NB4 (cell line): ENCODE results near the gene ESPL1.

Source experiments
- DNase-seq: peaks from one replicate; pipeline ENCODE4 v3.0.0; 2010; ENCODE audit warnings: low read depth
- H3K4me3 ChIP-seq: one replicate; pipeline ENCODE4 v1.5.1; 2011; ENCODE audit warnings: mild to moderate bottlenecking, low read depth, low read length, moderate library complexity
- MYC ChIP-seq: IDR thresholded peaks from 2 replicates; pipeline ENCODE4 v1.6.1; 2011; ENCODE audit warnings: low read depth, low read length
- POLR2A ChIP-seq: IDR thresholded peaks from 2 replicates; pipeline ENCODE4 v1.6.1; 2011; ENCODE audit warnings: mild to moderate bottlenecking; ENCODE audit not compliant: insufficient read length; ENCODE audit errors: extremely low read depth
- TF ChIP-seq, protein P1 (sequence below): IDR thresholded peaks from 2 replicates; pipeline ENCODE4 v1.6.1; 2011; ENCODE audit warnings: low read depth, low read length
- TF ChIP-seq, protein P2 (sequence below): IDR thresholded peaks from one replicate; pipeline ENCODE4 v1.5.1; 2012; ENCODE audit warnings: low read depth, low read length

The ESPL1 gene

DNA sequence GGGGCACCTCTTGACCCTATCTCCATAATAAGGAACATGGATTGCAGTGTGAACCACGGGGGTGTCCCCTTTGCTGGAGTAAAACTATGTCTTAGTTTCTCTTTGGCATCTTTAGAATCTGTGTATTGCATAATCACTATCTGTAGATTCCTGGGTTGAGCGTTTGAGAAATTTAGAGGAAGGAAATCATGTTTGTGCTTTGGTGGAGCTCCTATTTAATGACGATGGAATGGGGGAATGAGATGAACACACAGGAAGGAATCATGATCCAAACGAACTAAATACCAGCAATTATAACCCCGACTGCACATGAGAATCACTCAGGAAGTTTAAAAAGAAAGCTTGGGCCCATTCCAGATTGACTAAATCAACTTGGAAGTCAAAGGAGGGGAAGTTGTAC is 30.1 kb downstream of the ESPL1 start:
- peak overlapping the region; percentile 14 for H3K4me3 ChIP-seq
- TF ChIP-seq MYC (no peak), POLR2A (no peak)
- TF ChIP-seq, protein P1, sequence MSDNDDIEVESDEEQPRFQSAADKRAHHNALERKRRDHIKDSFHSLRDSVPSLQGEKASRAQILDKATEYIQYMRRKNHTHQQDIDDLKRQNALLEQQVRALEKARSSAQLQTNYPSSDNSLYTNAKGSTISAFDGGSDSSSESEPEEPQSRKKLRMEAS, result no peak
- TF ChIP-seq, protein P2, sequence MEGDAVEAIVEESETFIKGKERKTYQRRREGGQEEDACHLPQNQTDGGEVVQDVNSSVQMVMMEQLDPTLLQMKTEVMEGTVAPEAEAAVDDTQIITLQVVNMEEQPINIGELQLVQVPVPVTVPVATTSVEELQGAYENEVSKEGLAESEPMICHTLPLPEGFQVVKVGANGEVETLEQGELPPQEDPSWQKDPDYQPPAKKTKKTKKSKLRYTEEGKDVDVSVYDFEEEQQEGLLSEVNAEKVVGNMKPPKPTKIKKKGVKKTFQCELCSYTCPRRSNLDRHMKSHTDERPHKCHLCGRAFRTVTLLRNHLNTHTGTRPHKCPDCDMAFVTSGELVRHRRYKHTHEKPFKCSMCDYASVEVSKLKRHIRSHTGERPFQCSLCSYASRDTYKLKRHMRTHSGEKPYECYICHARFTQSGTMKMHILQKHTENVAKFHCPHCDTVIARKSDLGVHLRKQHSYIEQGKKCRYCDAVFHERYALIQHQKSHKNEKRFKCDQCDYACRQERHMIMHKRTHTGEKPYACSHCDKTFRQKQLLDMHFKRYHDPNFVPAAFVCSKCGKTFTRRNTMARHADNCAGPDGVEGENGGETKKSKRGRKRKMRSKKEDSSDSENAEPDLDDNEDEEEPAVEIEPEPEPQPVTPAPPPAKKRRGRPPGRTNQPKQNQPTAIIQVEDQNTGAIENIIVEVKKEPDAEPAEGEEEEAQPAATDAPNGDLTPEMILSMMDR, result no peak
- DNase-seq, result peak; percentile 41

DNA sequence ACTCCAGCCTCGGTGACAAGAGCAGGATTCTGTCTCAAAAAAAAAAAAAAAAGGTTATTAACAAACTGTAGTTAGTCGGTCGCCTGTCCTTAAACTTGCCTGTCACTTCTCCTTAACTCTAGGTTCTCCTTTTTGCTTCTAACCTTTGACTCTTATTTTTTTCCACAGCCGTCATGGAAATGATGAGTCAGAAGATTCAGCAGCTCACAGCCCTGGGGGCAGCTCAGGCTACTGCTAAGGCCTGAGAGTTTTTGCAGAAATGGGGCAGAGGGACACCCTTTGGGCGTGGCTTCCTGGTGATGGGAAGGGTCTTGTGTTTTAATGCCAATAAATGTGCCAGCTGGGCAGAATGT is 31.0 kb downstream of the ESPL1 start:
- TF ChIP-seq, protein P2, result no peak
- TF ChIP-seq, protein P1, result no peak
- TF ChIP-seq POLR2A, result no peak
- no peak for TF ChIP-seq MYC
- peak; percentile 92 for DNase-seq
- peak overlapping the region; percentile 93 for H3K4me3 ChIP-seq

DNA sequence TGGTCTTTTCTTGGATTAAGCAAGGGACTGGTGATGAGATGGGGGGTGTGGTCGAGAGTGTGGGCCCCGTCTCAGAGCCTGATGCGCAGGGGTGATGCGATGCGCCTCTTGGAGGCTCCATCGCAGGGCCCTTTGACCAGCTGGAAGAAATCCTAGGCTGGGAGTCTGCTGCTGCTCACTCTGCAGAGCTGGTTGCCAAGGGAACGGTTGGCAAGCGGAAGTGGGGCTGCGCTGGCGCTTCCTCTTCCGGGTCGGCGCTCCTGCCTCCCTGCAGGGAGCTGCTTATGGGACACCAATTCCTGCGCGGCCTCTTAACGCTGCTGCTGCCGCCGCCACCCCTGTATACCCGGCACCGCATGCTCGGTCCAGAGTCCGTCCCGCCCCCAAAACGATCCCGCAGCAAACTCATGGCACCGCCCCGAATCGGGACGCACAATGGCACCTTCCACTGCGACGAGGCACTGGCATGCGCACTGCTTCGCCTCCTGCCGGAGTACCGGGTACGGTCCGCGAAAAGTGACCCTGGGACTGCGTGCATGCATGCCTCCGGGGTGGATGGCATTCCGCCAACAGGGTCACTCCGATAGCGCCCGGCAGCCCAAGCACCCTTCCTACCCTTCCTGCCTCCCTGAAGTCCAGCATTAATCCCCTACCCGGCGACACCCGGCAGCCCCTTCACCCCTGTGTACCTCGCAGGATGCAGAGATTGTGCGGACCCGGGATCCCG is 31.5 kb downstream of the ESPL1 start, which contains the start of gene MYG1:
Gene MYG1 (plus strand): TSS at position 242 of the 727 bp plus-strand sequence. CDS start 43 bp downstream, at position 285.
- peak; percentile 95 for DNase-seq
- peak; percentile 80 for TF ChIP-seq POLR2A
- TF ChIP-seq, protein P1, result peak; percentile 53
- peak; percentile 62; the same call in 1 of the 2 replicates for TF ChIP-seq MYC
- TF ChIP-seq, protein P2, result no peak

DNA sequence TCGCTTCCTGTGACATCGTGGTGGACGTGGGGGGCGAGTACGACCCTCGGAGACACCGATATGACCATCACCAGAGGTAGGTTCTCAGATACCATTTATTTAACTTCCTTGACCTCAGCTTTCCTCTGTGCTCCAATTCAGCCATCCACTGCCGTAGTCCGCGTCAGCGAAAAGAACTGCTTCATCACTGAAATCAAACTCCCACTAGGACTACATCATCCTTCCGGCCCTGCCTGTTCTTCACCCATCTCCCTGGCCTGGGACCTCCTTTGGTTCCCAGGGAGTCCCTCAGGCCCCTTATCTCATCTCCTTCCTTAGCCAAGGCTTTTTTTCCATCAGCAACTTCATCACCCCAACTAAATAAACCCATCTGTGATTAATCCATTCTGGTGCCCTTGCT is 32.1 kb downstream of the ESPL1 start:
- peak; percentile 35 for DNase-seq
- no peak for TF ChIP-seq POLR2A
- no peak for TF ChIP-seq MYC
- TF ChIP-seq, protein P1, result no peak
- TF ChIP-seq, protein P2, result no peak
- peak overlapping the region; percentile 93 for H3K4me3 ChIP-seq

More for the DNA sequence above, 31.5 kb downstream of the ESPL1 start, which contains the start of gene MYG1:
- peak within 1 kb of the TSS; percentile 93 for H3K4me3 ChIP-seq

DNA sequence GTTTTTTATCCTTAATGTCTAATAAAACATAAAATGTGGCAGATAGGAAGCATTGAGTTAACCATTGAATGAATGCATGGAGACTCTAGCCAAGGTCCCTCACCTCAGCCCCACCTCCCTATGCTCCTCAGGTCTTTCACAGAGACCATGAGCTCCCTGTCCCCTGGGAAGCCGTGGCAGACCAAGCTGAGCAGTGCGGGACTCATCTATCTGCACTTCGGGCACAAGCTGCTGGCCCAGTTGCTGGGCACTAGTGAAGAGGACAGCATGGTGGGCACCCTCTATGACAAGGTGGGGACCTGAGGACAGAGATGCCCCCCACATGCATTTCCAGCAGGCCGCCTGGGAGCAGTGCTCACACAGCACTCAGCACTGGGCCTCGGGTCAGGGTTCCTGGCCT is 34.8 kb downstream of the ESPL1 start:
- no peak for DNase-seq
- TF ChIP-seq, protein P1, result no peak
- TF ChIP-seq, protein P2, result no peak
- TF ChIP-seq MYC (no peak), POLR2A (no peak)
- no peak overlapping the region for H3K4me3 ChIP-seq
